Lung microvascular endothelial cell (primary cell): Measurements from ENCODE around the gene AKAIN1. TPM values are rescaled to one million over a fixed set of nuclear protein-coding genes. Genes with fewer than 3 reads are reported as not detected.
A peak's percentile ranks its signal among the peaks of the same experiment; 100 is the strongest.

ENCODE experiments used
- DNase-seq, 2 donors: peaks; one replicate each; pipeline versions ENCODE4 v3.0.0 to v3.0.0-alpha.2; 2010; ENCODE audit warnings: low read depth in 2 of 2
- total RNA-seq: library from RNA; depleted of rRNA; stranded (reverse); fragments of >200 nt; gene quantifications from 2 replicates; pipeline ENCODE4 v1.2.1, GENCODE V29; 2014

Gene AKAIN1
- total RNA-seq, 1 donor from 2014 or later, result not detected

- no peak for DNase-seq
These were observed 34.9 kb downstream of the AKAIN1 start for GRCh38 chr18:5162111-5162510.

- no peak for DNase-seq
These were observed 38.0 kb downstream of the AKAIN1 start for GRCh38 chr18:5159080-5159479.

- DNase-seq, result no peak
These were observed 38.5 kb downstream of the AKAIN1 start for GRCh38 chr18:5158587-5158986.

- no peak for DNase-seq
These were observed 38.9 kb downstream of the AKAIN1 start for GRCh38 chr18:5158172-5158571.

GRCh38 chr18:5155907-5156287 lies 41.2 kb downstream of the AKAIN1 start:
- no peak for DNase-seq

GRCh38 chr18:5155218-5155906 lies 41.7 kb downstream of the AKAIN1 start:
- DNase-seq, result no peak

- DNase-seq, result no peak
These were observed 44.6 kb downstream of the AKAIN1 start for GRCh38 chr18:5152343-5153020.

- no peak for DNase-seq
These were observed 46.2 kb downstream of the AKAIN1 start for GRCh38 chr18:5150894-5151293.

- no peak for DNase-seq
These were observed 51.0 kb downstream of the AKAIN1 start for GRCh38 chr18:5146093-5146492.

GRCh38 chr18:5145168-5145825 lies 51.8 kb downstream of the AKAIN1 start:
- no peak for DNase-seq

GRCh38 chr18:5144629-5145028 lies 52.4 kb downstream of the AKAIN1 start:
- no peak for DNase-seq

- DNase-seq, result no peak
These were observed 54.2 kb downstream of the AKAIN1 start for GRCh38 chr18:5142859-5143258.

GRCh38 chr18:5142131-5142530 lies 54.9 kb downstream of the AKAIN1 start:
- no peak for DNase-seq

GRCh38 chr18:5137261-5137660 lies 59.8 kb downstream of the AKAIN1 start:
- DNase-seq, result no peak

GRCh38 chr18:5132987-5133386 lies 64.1 kb downstream of the AKAIN1 start:
- DNase-seq, result no peak

GRCh38 chr18:5122272-5122671 lies 74.8 kb downstream of the AKAIN1 start:
- no peak for DNase-seq

- no peak for DNase-seq
These were observed 86.8 kb downstream of the AKAIN1 start for GRCh38 chr18:5110266-5110665.

GRCh38 chr18:5107988-5108387 lies 89.1 kb downstream of the AKAIN1 start:
- peak in 1 of 2 donors; percentile 0 for DNase-seq

GRCh38 chr18:5106730-5107129 lies 90.3 kb downstream of the AKAIN1 start:
- DNase-seq, result no peak

- DNase-seq, result no peak
These were observed 92.8 kb downstream of the AKAIN1 start for GRCh38 chr18:5104246-5104645.

- DNase-seq, result no peak
These were observed 93.4 kb downstream of the AKAIN1 start for GRCh38 chr18:5103693-5104092.

GRCh38 chr18:5103286-5103685 lies 93.8 kb downstream of the AKAIN1 start:
- no peak for DNase-seq
